Smooth muscle cell (in vitro differentiated cells): ENCODE data around the gene OSBP2. TPM values are rescaled to one million over a fixed set of nuclear protein-coding genes. Genes with fewer than 3 reads are reported as not detected.
A peak's percentile ranks its signal among the peaks of the same experiment; 100 is the strongest.

Experiments
- DNase-seq: peaks from one replicate; lab custom pipeline; 2025; ENCODE audit not compliant: unreplicated experiment; lab: John Stamatoyannopoulos, UW
- H2AFZ ChIP-seq: fragments of 200-600 bp; sonication (generic); 2 replicates; pipeline ENCODE4 v1.6.0; 2016; ENCODE audit warnings: antibody characterized with exemption, low read depth, mild to moderate bottlenecking
- H3F3A ChIP-seq: fragments of 200-600 bp; sonication (generic); 2 replicates; pipeline ENCODE4 v1.6.0; 2017; ENCODE audit warnings: antibody characterized with exemption, low read depth
- H3K27ac ChIP-seq: fragments of 200-600 bp; sonication (generic); 2 replicates; pipeline ENCODE4 v1.5.1; 2016; ENCODE audit warnings: low read depth, mild to moderate bottlenecking
- H3K27me3 ChIP-seq: fragments of 200-600 bp; sonication (generic); 2 replicates; pipeline ENCODE4 v1.6.1; 2016; ENCODE audit warnings: low read depth, mild to moderate bottlenecking
- H3K36me3 ChIP-seq: fragments of 200-600 bp; sonication (generic); 2 replicates; pipeline ENCODE4 v1.5.1; 2016; ENCODE audit warnings: low read depth
- H3K4me1 ChIP-seq: fragments of 200-600 bp; sonication (generic); 2 replicates; pipeline ENCODE4 v1.5.1; 2016; ENCODE audit warnings: low read depth
- H3K4me2 ChIP-seq: fragments of 200-600 bp; sonication (generic); 2 replicates; pipeline ENCODE4 v1.6.0; 2016; ENCODE audit warnings: mild to moderate bottlenecking
- H3K4me3 ChIP-seq: fragments of 200-600 bp; sonication (generic); 2 replicates; pipeline ENCODE4 v1.5.1; 2016; ENCODE audit warnings: mild to moderate bottlenecking
- H3K79me2 ChIP-seq: fragments of 200-600 bp; sonication (generic); 2 replicates; pipeline ENCODE4 v1.6.0; 2016; ENCODE audit warnings: low read depth, mild to moderate bottlenecking
- H3K9ac ChIP-seq: fragments of 200-600 bp; sonication (generic); 2 replicates; pipeline ENCODE4 v1.6.0; 2016; ENCODE audit warnings: low read depth
- H3K9me3 ChIP-seq: fragments of 200-600 bp; sonication (generic); replicated peaks from 2 replicates; pipeline ENCODE4 v1.5.1; 2016; ENCODE audit warnings: low read depth
- H4K20me1 ChIP-seq: fragments of 200-600 bp; sonication (generic); 2 replicates; pipeline ENCODE4 v1.6.0; 2016; ENCODE audit warnings: low read depth
- WGBS: methylation state at CpG from one replicate; pipeline ENCODE4 v1.1.7; 2016; ENCODE audit warnings: low lambda C conversion rate; 5-methylcytosine and 5-hydroxymethylcytosine counted together
- polyA plus RNA-seq: library from polyadenylated mRNA; unstranded; fragments of >200 nt; fragmentation: Nextera tagmentation; extraction: Ambion mirVana; gene quantifications from 2 replicates; pipeline ENCODE4 v1.2.1, GENCODE V29; 2016
- total RNA-seq: library from RNA; depleted of rRNA; stranded (reverse); fragments of >200 nt; gene quantifications from 2 replicates; pipeline ENCODE4 v1.2.3, GENCODE V29; 2014
- TF ChIP-seq, protein P1 (sequence below): fragments of 200-600 bp; sonication (generic); IDR thresholded peaks from 2 replicates; pipeline ENCODE4 v1.5.1; 2017; ENCODE audit warnings: borderline replicate concordance, mild to moderate bottlenecking, antibody characterized with exemption; ENCODE audit not compliant: insufficient read depth, poor library complexity, severe bottlenecking

Gene OSBP2
- total and polyA plus RNA-seq, 2 experiments from 2014 or later = 4.6 to 4.9 TPM

DNA sequence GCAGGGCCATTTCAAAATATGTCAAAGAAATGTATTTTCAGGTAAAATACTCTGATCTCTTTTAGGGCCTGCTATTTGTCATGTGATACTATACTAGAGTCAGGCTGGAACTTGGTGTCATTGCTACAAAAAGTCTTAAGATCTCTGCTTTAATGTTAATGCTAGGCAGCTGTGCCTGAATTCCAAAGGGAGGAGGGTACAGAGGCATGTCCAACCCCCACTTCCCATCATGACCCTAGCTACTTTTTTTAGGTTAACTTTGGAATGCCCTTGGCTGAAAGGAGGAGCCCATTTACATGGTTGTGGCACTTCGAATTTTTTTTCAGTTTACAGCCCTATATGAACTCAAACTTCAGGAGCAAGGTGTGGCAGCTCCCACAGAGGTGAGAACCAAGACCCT lies 58.1 kb downstream of the OSBP2 start:
- Histone ChIP-seq H3K27ac (no peak overlapping the region), H3K36me3 (no peaks in the 10 kb centered on the region), H3K4me3 (no peak overlapping the region), H3K4me2 (no peak overlapping the region), H3F3A (no peaks in the 10 kb centered on the region), H3K27me3 (no peaks in the 10 kb centered on the region), H3K4me1 (no peaks in the 10 kb centered on the region), H4K20me1 (no peaks in the 10 kb centered on the region), H3K9ac (no peak overlapping the region), H3K9me3 (no peaks in the 10 kb centered on the region), H3K79me2 (no peaks in the 10 kb centered on the region), H2AFZ (no peak overlapping the region)
- TF ChIP-seq, protein P1, sequence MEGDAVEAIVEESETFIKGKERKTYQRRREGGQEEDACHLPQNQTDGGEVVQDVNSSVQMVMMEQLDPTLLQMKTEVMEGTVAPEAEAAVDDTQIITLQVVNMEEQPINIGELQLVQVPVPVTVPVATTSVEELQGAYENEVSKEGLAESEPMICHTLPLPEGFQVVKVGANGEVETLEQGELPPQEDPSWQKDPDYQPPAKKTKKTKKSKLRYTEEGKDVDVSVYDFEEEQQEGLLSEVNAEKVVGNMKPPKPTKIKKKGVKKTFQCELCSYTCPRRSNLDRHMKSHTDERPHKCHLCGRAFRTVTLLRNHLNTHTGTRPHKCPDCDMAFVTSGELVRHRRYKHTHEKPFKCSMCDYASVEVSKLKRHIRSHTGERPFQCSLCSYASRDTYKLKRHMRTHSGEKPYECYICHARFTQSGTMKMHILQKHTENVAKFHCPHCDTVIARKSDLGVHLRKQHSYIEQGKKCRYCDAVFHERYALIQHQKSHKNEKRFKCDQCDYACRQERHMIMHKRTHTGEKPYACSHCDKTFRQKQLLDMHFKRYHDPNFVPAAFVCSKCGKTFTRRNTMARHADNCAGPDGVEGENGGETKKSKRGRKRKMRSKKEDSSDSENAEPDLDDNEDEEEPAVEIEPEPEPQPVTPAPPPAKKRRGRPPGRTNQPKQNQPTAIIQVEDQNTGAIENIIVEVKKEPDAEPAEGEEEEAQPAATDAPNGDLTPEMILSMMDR = no peak
- DNase-seq = no peak
- 87% methylated on average over 1 of the region's 1 CpG for WGBS

DNA sequence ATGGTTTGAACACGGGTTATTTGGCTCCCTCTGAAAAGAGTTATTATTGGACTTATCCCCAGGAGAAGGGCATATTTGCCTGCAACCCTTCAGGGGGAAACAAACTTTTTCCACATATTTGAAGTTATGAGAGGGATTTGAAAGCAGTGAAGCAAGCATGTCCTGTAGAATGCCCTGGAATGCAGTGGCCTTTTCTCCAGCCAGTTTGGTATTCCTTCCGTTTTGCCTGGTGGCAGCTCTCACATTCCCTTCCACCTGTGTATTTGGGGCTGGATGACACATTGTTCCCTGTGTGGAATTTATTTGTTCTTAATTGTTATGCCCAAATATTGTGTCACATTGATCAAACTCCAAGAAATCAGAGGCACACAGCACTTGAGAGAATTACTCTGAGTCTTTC lies 59.0 kb downstream of the OSBP2 start:
- H4K20me1 ChIP-seq = no peaks in the 10 kb centered on the region
- H3K79me2 ChIP-seq = no peaks in the 10 kb centered on the region
- no peaks in the 10 kb centered on the region for H3K9me3 ChIP-seq
- WGBS = 98% methylated on average over 2 of the region's 2 CpGs
- no peaks in the 10 kb centered on the region for H3K36me3 ChIP-seq
- TF ChIP-seq, protein P1 = no peak
- DNase-seq = no peak
- no peak overlapping the region for H3K4me3 ChIP-seq
- no peaks in the 10 kb centered on the region for H3K27me3 ChIP-seq
- H2AFZ ChIP-seq = no peak overlapping the region
- no peaks in the 10 kb centered on the region for H3K4me1 ChIP-seq
- H3K4me2 ChIP-seq = no peak overlapping the region
- no peak overlapping the region for H3K27ac ChIP-seq
- no peaks in the 10 kb centered on the region for H3F3A ChIP-seq
- no peak overlapping the region for H3K9ac ChIP-seq

DNA sequence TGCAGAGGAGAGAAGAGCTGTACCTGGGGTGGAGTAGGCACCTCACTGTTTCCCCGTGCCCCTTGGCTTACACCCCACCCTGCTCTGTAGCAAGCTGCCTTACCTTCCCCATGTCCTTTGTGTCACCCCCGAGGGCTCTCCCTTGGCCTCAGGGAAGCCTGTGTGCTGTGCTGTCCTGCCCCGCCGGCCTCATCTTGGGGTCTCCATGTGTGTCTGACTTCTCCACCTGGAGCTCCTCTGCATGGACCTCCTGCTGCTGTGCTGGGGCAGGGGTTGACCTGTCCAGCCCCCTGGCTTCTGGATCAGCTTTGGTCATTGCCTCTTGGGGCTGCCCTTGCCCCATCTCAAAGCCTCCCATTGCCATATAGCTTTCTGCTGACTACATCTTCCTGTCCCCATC lies 59.8 kb downstream of the OSBP2 start:
- no peaks in the 10 kb centered on the region for H3K27me3 ChIP-seq
- no peak overlapping the region for H3K4me3 ChIP-seq
- H3F3A ChIP-seq = no peaks in the 10 kb centered on the region
- H3K36me3 ChIP-seq = no peaks in the 10 kb centered on the region
- WGBS = 100% methylated on average over 4 of the region's 4 CpGs
- H2AFZ ChIP-seq = no peak overlapping the region
- no peak overlapping the region for H3K27ac ChIP-seq
- no peak for DNase-seq
- H3K4me1 ChIP-seq = no peaks in the 10 kb centered on the region
- H3K79me2 ChIP-seq = no peaks in the 10 kb centered on the region
- H4K20me1 ChIP-seq = no peaks in the 10 kb centered on the region
- H3K9me3 ChIP-seq = no peaks in the 10 kb centered on the region
- H3K4me2 ChIP-seq = no peak overlapping the region
- H3K9ac ChIP-seq = no peak overlapping the region
- TF ChIP-seq, protein P1 = no peak

DNA sequence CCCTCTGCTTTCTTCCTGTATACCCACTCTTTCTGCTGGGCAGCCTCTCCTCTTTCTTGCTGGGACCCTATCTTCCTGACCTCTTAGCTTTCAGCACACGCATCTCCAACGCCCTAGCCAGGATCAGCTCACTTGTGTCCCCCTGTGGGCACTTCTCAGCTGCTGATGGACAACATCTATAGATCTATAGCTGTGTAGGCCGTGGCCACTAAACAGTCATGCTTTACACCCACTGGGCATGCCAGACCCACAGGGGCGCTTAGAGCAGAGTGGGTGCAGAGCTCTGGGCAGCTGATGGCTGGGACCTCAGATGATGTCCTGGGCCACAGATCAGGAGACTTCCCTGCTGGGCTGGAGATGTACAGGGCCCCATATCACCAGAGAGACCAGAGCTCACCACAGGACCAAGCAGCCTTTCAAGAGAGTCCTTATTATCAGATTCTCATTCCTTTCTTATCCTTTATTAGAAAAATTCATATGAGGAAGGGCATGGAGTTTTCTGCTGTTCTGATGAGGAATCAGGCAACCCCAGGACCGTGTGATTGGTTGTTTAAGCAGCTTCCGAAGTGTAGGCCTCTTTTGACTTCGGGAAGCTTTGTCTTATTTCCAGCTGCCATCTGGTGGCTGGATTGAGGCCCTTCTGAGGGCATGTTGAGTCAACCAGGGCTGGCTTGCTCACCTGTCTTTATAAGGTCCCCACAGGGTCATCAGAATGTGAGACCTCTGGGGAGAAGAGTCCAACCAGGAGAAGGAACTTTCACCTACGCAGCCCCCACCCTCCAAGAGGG lies 60.5 kb downstream of the OSBP2 start:
- no peaks in the 10 kb centered on the region for H4K20me1 ChIP-seq
- no peaks in the 10 kb centered on the region for H3K9me3 ChIP-seq
- H3K36me3 ChIP-seq = no peaks in the 10 kb centered on the region
- H3F3A ChIP-seq = no peaks in the 10 kb centered on the region
- H2AFZ ChIP-seq = no peak overlapping the region
- H3K4me2 ChIP-seq = no peak overlapping the region
- H3K4me1 ChIP-seq = no peaks in the 10 kb centered on the region
- WGBS = 60% methylated on average over 8 of the region's 8 CpGs
- H3K9ac ChIP-seq = no peak overlapping the region
- no peak overlapping the region for H3K27ac ChIP-seq
- no peak overlapping the region for H3K4me3 ChIP-seq
- H3K27me3 ChIP-seq = no peaks in the 10 kb centered on the region
- H3K79me2 ChIP-seq = no peaks in the 10 kb centered on the region
- TF ChIP-seq, protein P1 = peak; percentile 76
- no peak for DNase-seq
